ENCODE data around the gene ZNF217. TPM values are rescaled to one million over a fixed set of nuclear protein-coding genes. Genes with fewer than 3 reads are reported as not detected.

The ZNF217 gene
- polyA plus RNA-seq, 2 of the 4 experiments (the other 2 are of a cell fraction) = 22.2 to 30.5 TPM

DNA sequence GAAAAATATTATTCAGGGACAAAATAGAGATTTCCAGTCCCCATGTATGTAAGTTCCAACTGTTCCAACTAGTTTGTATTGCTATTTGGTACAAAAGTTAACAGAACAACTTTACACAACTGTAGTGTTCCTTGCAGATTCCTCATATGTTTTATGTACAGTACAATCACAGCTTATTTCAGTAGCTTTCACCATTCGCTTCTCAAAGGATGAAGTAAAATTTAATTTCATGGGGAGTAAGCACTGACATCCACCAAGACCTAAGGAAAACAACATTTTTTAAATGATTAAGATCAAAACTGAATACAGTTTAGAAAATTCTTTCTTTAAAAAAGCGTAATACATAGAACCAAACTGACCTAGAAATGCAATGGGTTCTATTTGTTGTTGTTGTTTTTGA, 24.6 kb downstream of the ZNF217 start:
- H3K27ac ChIP-seq = no peak overlapping the region
- TF ChIP-seq GATA3 (IDR thresholded peaks at IDR 0.05; ENCODE audit: borderline replicate concordance) (no peak), SMC3 (IDR thresholded peaks at IDR 0.05) (no peak), FOSL2 (IDR thresholded peaks at IDR 0.05) (no peak), FOSL2 (CRISPR knock-in tag; IDR thresholded peaks at IDR 0.05) (no peak), JUN (IDR thresholded peaks at IDR 0.05) (no peak), BHLHE40 (IDR thresholded peaks at IDR 0.05; ENCODE audit: low read depth, low read length) (no peak), HDAC2 (IDR thresholded peaks at IDR 0.05) (no peak), NFE2L2 (conservative IDR thresholded peaks at IDR 0.05; ENCODE audit: low read length) (no peak), USF2 (IDR thresholded peaks at IDR 0.05) (no peak), SREBF2 (IDR thresholded peaks at IDR 0.05) (no peak)
- TF ChIP-seq, protein P1, sequence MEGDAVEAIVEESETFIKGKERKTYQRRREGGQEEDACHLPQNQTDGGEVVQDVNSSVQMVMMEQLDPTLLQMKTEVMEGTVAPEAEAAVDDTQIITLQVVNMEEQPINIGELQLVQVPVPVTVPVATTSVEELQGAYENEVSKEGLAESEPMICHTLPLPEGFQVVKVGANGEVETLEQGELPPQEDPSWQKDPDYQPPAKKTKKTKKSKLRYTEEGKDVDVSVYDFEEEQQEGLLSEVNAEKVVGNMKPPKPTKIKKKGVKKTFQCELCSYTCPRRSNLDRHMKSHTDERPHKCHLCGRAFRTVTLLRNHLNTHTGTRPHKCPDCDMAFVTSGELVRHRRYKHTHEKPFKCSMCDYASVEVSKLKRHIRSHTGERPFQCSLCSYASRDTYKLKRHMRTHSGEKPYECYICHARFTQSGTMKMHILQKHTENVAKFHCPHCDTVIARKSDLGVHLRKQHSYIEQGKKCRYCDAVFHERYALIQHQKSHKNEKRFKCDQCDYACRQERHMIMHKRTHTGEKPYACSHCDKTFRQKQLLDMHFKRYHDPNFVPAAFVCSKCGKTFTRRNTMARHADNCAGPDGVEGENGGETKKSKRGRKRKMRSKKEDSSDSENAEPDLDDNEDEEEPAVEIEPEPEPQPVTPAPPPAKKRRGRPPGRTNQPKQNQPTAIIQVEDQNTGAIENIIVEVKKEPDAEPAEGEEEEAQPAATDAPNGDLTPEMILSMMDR (IDR thresholded peaks at IDR 0.05) = no peak
- TF ChIP-seq, protein P2, sequence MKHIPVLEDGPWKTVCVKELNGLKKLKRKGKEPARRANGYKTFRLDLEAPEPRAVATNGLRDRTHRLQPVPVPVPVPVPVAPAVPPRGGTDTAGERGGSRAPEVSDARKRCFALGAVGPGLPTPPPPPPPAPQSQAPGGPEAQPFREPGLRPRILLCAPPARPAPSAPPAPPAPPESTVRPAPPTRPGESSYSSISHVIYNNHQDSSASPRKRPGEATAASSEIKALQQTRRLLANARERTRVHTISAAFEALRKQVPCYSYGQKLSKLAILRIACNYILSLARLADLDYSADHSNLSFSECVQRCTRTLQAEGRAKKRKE (CRISPR knock-in tag; IDR thresholded peaks at IDR 0.05; ENCODE audit: low read depth) = no peak
- WGBS (ENCODE audit: missing lambda C conversion rate) = 94% methylated on average over 2 of the region's 2 CpGs
- no peak for ATAC-seq
- ChIA-PET CTCF (interaction anchor here (0.7 to 3.5 kb wide), 7 partner anchors 9 to 714 kb away, joined by 4 to 13 read pairs (median 7); no protein-coding TSS in a partner anchor), POLR2A (no interaction called here)
- no peaks in the 10 kb centered on the region for H3K4me1 ChIP-seq
- H3K4me2 ChIP-seq = no peak overlapping the region
- FAIRE-seq = no peak
- no peaks in the 10 kb centered on the region for H3K9me3 ChIP-seq
- DNase-seq (ENCODE audit: low read depth in 1 of 2, low spot score in 1 of 2) = no peak
- no peak overlapping the region for H3K4me3 ChIP-seq

DNA sequence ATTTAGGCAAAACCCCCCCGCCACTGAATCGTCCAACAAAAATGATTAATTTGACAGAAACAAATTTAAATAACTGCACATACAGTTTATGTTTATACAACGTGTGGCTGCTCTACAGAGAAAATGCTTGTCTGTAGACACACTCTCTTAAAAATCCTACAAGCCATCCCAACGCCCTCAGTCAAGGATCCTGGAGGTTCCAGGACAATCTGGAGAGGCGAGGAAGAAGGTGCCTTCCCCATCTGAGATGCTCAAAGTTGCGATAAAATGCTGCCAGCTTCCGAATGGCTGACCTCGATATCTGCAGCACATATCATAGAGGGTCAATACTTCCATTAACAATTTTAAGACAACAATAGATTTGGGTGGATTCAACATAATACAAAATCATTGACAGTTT, 25.3 kb downstream of the ZNF217 start:
- POLR2A ChIA-PET = no interaction called here
- TF ChIP-seq, protein P3, sequence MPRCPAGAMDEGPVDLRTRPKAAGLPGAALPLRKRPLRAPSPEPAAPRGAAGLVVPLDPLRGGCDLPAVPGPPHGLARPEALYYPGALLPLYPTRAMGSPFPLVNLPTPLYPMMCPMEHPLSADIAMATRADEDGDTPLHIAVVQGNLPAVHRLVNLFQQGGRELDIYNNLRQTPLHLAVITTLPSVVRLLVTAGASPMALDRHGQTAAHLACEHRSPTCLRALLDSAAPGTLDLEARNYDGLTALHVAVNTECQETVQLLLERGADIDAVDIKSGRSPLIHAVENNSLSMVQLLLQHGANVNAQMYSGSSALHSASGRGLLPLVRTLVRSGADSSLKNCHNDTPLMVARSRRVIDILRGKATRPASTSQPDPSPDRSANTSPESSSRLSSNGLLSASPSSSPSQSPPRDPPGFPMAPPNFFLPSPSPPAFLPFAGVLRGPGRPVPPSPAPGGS (IDR thresholded peaks at IDR 0.05) = no peak
- no peak for TF ChIP-seq PHF8 (IDR thresholded peaks at IDR 0.05; ENCODE audit: borderline replicate concordance, low read depth)
- TF ChIP-seq JUN (IDR thresholded peaks at IDR 0.05) = no peak
- no peak for TF ChIP-seq CHD2 (IDR thresholded peaks at IDR 0.05; ENCODE audit: low read length, partially characterized antibody)
- TF ChIP-seq RARB (CRISPR knock-in tag; IDR thresholded peaks at IDR 0.05) = no peak
- 92% methylated on average over 8 of the region's 8 CpGs for WGBS (ENCODE audit: missing lambda C conversion rate)
- Histone ChIP-seq H3K9me3 (no peaks in the 10 kb centered on the region), H3K4me3 (no peak overlapping the region), H3K4me1 (no peaks in the 10 kb centered on the region), H3K4me2 (no peak overlapping the region), H3K27ac (no peak overlapping the region)
- no peak for ATAC-seq
- no peak for DNase-seq (ENCODE audit: low read depth in 1 of 2, low spot score in 1 of 2)
- FAIRE-seq = no peak
- CTCF ChIA-PET = interaction anchor here (0.7 to 3.5 kb wide), 3 partner anchors 10 to 713 kb away, joined by 4 to 10 read pairs (median 8); no protein-coding TSS in a partner anchor

DNA sequence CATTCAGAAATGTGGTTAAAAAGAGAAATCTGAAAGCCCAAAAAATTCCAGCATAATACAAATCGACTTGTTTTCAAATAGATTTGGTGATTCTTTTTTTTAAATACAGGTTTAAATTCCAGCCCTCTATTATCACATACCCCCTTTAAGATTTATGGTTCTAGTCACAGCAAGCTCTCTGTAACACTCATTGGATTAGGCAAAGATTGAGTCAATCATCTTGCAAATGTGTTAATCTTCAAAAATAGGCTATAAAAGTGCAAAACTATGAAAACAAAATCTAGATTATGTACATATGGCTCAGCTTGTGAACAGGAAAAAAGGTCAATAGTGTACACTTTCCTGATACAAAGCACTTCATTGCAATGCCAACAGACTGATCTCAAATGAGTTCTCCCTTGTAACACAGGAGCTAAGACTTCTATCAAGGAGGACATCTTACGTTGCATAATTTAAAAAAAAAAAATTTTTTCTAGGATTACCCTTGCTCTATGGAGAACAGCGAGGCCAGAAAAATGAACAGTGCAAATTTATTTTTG, 26.2 kb downstream of the ZNF217 start:
- TF ChIP-seq SMC3 (IDR thresholded peaks at IDR 0.05) (no peak), EP300 (IDR thresholded peaks at IDR 0.05) (no peak), KDM1A (IDR thresholded peaks at IDR 0.05; ENCODE audit: low read depth) (no peak), RNF2 (IDR thresholded peaks at IDR 0.05; ENCODE audit: borderline replicate concordance, low read depth) (no peak), NR3C1 (IDR thresholded peaks at IDR 0.05) (no peak), HOXB5 (CRISPR knock-in tag; IDR thresholded peaks at IDR 0.05) (no peak), POLR2AphosphoS2 (conservative IDR thresholded peaks at IDR 0.05; ENCODE audit: low read length) (no peak), ZSCAN20 (CRISPR knock-in tag; IDR thresholded peaks at IDR 0.05) (no peak), USF2 (IDR thresholded peaks at IDR 0.05) (no peak)
- TF ChIP-seq, protein P4, sequence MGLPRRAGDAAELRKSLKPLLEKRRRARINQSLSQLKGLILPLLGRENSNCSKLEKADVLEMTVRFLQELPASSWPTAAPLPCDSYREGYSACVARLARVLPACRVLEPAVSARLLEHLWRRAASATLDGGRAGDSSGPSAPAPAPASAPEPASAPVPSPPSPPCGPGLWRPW (IDR thresholded peaks at IDR 0.05) = no peak
- TF ChIP-seq, protein P5, sequence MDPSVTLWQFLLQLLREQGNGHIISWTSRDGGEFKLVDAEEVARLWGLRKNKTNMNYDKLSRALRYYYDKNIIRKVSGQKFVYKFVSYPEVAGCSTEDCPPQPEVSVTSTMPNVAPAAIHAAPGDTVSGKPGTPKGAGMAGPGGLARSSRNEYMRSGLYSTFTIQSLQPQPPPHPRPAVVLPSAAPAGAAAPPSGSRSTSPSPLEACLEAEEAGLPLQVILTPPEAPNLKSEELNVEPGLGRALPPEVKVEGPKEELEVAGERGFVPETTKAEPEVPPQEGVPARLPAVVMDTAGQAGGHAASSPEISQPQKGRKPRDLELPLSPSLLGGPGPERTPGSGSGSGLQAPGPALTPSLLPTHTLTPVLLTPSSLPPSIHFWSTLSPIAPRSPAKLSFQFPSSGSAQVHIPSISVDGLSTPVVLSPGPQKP (IDR thresholded peaks at IDR 0.05; ENCODE audit: low read depth, low read length) = no peak
- TF ChIP-seq, protein P1 (IDR thresholded peaks at IDR 0.05) = no peak
- no peaks in the 10 kb centered on the region for H3K4me1 ChIP-seq
- CTCF ChIA-PET = interaction anchor here (0.9 to 3.5 kb wide), 3 partner anchors 10 to 632 kb away, joined by 3 to 10 read pairs (median 8); no protein-coding TSS in a partner anchor
- no peak for ATAC-seq
- DNase-seq (ENCODE audit: low read depth in 1 of 2, low spot score in 1 of 2) = no peak
- WGBS (ENCODE audit: missing lambda C conversion rate) = 89% methylated on average over 3 of the region's 3 CpGs
- POLR2A ChIA-PET = interaction anchor here (0.5 to 0.7 kb wide), 2 partner anchors 29 to 127 kb away, joined by 3 to 7 read pairs; no protein-coding TSS in a partner anchor
- FAIRE-seq = no peak
- no peak overlapping the region for H3K4me3 ChIP-seq
- H3K4me2 ChIP-seq = no peak overlapping the region
- no peak overlapping the region for H3K27ac ChIP-seq
- no peaks in the 10 kb centered on the region for H3K9me3 ChIP-seq

Data from A549 (cell line).